Measurements from ENCODE around the gene MOV10L1. TPM values are rescaled to one million over a fixed set of nuclear protein-coding genes. Genes with fewer than 3 reads are reported as not detected.

MOV10L1 gene
- total and polyA plus RNA-seq, 10 donors = 0.10 to 0.37 (median 0.15) TPM; not detected in 7

DNA sequence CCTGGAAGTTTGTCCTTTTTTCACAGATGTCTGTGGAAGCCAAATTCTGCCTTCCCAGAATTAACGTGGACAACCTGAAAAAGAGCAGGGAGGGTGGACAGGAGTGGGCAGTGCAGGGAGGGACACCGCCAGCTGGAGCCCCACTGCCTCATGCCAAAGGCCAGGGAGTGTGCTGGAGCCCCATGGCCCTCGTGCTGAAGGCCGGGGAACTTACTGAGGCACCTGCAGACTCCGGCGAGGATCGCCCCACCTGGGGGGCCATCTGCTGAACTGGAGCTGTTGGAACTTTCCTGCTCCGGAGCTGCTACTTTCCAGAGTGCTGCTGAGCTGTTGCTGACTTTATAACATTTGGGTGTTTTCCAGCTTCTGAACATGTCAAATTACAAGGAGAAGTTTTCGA is 35.2 kb downstream of the MOV10L1 start:
- Histone ChIP-seq H3K9me3 (peaks cover 9 to 36% (median 29%) of the 10 kb centered on the region in 8 donors), H3K4me1 (no peaks in the 10 kb centered on the region), H3K36me3 (no peaks in the 10 kb centered on the region), H3K27ac (no peak overlapping the region), H3K4me3 (no peak overlapping the region), H3K27me3 (replicated peaks in 1 of 7) (peaks cover 0 to 22% (median 0%) of the 10 kb centered on the region in 7 donors)
- intact Hi-C loops (cut with DNase I; ENCODE audit: low total_unique reads) = no loop called here
- no peak for DNase-seq
- WGBS, 5 donors = 81 to 87% (median 86%) methylated on average over 9 of the region's 9 CpGs
- TF ChIP-seq POLR2A (IDR thresholded peaks at IDR 0.05) = no peak
- TF ChIP-seq, protein P1, sequence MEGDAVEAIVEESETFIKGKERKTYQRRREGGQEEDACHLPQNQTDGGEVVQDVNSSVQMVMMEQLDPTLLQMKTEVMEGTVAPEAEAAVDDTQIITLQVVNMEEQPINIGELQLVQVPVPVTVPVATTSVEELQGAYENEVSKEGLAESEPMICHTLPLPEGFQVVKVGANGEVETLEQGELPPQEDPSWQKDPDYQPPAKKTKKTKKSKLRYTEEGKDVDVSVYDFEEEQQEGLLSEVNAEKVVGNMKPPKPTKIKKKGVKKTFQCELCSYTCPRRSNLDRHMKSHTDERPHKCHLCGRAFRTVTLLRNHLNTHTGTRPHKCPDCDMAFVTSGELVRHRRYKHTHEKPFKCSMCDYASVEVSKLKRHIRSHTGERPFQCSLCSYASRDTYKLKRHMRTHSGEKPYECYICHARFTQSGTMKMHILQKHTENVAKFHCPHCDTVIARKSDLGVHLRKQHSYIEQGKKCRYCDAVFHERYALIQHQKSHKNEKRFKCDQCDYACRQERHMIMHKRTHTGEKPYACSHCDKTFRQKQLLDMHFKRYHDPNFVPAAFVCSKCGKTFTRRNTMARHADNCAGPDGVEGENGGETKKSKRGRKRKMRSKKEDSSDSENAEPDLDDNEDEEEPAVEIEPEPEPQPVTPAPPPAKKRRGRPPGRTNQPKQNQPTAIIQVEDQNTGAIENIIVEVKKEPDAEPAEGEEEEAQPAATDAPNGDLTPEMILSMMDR (IDR thresholded peaks at IDR 0.05 in 8 of 11, conservative IDR thresholded peaks at IDR 0.05 in 3 of 11) = no peak
- no peak for TF ChIP-seq POLR2AphosphoS5 (IDR thresholded peaks at IDR 0.05)

- Histone ChIP-seq H3K9me3 (peaks cover 0 to 7% (median 2%) of the 10 kb centered on the region in 8 donors), H3K4me1 (no peaks in the 10 kb centered on the region), H3K4me3 (no peak overlapping the region), H3K27me3 (replicated peaks in 1 of 7) (peaks cover 0 to 28% (median 3%) of the 10 kb centered on the region in 7 donors), H3K27ac (no peak overlapping the region), H3K36me3 (no peaks in the 10 kb centered on the region)
- intact Hi-C loops (cut with DNase I; ENCODE audit: low total_unique reads) = no loop called here
- TF ChIP-seq, protein P1 (IDR thresholded peaks at IDR 0.05 in 8 of 11, conservative IDR thresholded peaks at IDR 0.05 in 3 of 11) = no peak
- TF ChIP-seq POLR2AphosphoS5 (IDR thresholded peaks at IDR 0.05) (no peak), POLR2A (IDR thresholded peaks at IDR 0.05) (no peak)
- WGBS, 5 donors = 81 to 96% (median 89%) methylated on average over 10 of the region's 10 CpGs
- DNase-seq = no peak
Observed at GRCh38 chr22:50129121-50129736, 39.4 kb downstream of the MOV10L1 start.

DNA sequence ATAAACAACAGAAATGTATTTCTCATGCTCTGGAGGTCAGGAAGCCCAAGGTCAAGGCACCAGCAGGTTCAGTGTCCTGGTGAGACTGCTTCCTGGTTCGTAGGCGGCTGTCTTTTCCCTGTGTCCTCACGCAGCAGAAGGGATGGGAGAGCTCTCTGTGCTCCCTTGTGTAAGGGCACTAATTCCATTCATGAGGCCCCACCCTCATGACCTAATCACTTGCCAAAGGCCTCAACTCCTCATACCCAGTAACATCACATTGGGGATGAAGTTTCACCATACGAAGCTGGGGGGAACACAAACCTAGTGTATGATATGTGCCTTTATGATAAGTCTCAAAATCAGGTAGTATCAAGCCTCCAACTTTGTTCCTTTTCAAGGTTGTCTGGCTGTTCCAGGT is 42.1 kb downstream of the MOV10L1 start:
- TF ChIP-seq, protein P1 (IDR thresholded peaks at IDR 0.05 in 8 of 11, conservative IDR thresholded peaks at IDR 0.05 in 3 of 11) = no peak
- TF ChIP-seq POLR2AphosphoS5 (IDR thresholded peaks at IDR 0.05) = no peak
- TF ChIP-seq POLR2A (IDR thresholded peaks at IDR 0.05) = no peak
- Histone ChIP-seq H3K4me1 (no peaks in the 10 kb centered on the region), H3K4me3 (no peak overlapping the region), H3K27ac (no peak overlapping the region), H3K36me3 (no peaks in the 10 kb centered on the region), H3K9me3 (no peaks in the 10 kb centered on the region), H3K27me3 (replicated peaks in 1 of 7) (peaks cover 0 to 28% (median 5%) of the 10 kb centered on the region in 7 donors)
- whole genome bisulfite sequencing, 5 donors = 77 to 95% (median 84%) methylated on average over 4 of the region's 4 CpGs
- intact Hi-C loops (cut with DNase I; ENCODE audit: low total_unique reads) = no loop called here
- no peak for DNase-seq

DNA sequence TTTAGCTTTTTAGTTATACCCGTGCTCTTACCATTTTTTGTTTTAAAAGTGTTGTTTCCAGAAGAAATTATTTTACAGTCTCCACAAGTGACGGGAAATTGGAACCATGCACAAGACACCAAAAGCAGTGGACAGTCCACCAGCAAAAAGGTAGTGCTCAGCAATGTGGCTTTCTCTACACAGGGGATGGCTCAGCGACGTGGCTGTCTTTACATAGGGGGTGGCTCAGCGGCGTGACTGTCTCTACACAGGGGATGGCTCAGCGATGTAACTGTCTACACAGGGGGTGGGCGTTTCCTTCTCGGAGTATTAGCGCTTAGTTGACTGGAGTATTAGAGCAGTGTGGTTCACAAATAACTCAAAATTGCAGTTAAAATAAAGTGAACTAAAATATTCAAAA is 44.7 kb downstream of the MOV10L1 start:
- Histone ChIP-seq H3K4me1 (no peaks in the 10 kb centered on the region), H3K4me3 (no peak overlapping the region), H3K9me3 (no peaks in the 10 kb centered on the region), H3K36me3 (no peaks in the 10 kb centered on the region), H3K27ac (no peak overlapping the region), H3K27me3 (replicated peaks in 1 of 7) (peaks cover 0 to 19% (median 3%) of the 10 kb centered on the region in 7 donors)
- intact Hi-C loops (cut with DNase I; ENCODE audit: low total_unique reads) = no loop called here
- no peak for DNase-seq
- 82 to 89% (median 84%) methylated on average over 10 of the region's 10 CpGs for WGBS, 5 donors
- no peak for TF ChIP-seq POLR2AphosphoS5 (IDR thresholded peaks at IDR 0.05)
- no peak for TF ChIP-seq POLR2A (IDR thresholded peaks at IDR 0.05)
- TF ChIP-seq, protein P1 (IDR thresholded peaks at IDR 0.05 in 8 of 11, conservative IDR thresholded peaks at IDR 0.05 in 3 of 11) = no peak

All from spleen (tissue), 11 donors.